Measurements from ENCODE around the gene CARHSP1. TPM values are rescaled to one million over a fixed set of nuclear protein-coding genes. Genes with fewer than 3 reads are reported as not detected.
"Not testable (repeated sequence)": the region's sequence is repeated elsewhere in the genome, so short reads cannot be mapped to it uniquely, and the experiment has no call there.

CARHSP1 gene
- total RNA-seq, result 10 to 100 TPM; 53.4 to 69.0 TPM
- 100 to 1,000 TPM in 1 of 2 donors, 10 to 100 TPM in 1; 66.8 to 122 TPM for polyA plus RNA-seq
- long read RNA-seq, donor 1, transcript CARHSP1-201 (4 exons, 746 nt), result major isoform, 21 of 105 reads
- long read RNA-seq, donor 1, partial matches to known transcripts, result 2 of 105 reads
- long read RNA-seq, donor 1, other reads (novel, unspliced or antisense), result 78 of 105 reads
- long read RNA-seq, donor 2, transcript CARHSP1-201 (4 exons, 746 nt), result major isoform, 13 of 54 reads
- long read RNA-seq, donor 2, partial matches to known transcripts, result 4 of 54 reads
- long read RNA-seq, donor 2, other reads (novel, unspliced or antisense), result 35 of 54 reads

- WGBS, 2 donors, result 1 to 2% methylated on average over 46 to 83 of the region's 83 CpGs
- ATAC-seq (ENCODE audit: low FRiP score), result peak; percentile 94
- DNase-seq, result peak; percentile 92 to 95
- Histone ChIP-seq H3K9me3 (ENCODE audit: control insufficient read depth, low read length) (no peaks in the 10 kb centered on the region), H3K27me3 (ENCODE audit: control insufficient read depth in 1 of 2, insufficient read depth in 2 of 2, low read length in 1 of 2) (no peaks in the 10 kb centered on the region), H3K36me3 (ENCODE audit: control insufficient read depth in 1 of 2, insufficient read depth in 2 of 2, low read length in 1 of 2) (no peaks in the 10 kb centered on the region), H3K4me3 (ENCODE audit: low read length in 2 of 2) (peak within 1 kb of the TSS; percentile 59 to 82), H3K4me1 (ENCODE audit: control insufficient read depth in 1 of 2, insufficient read depth in 2 of 2, low read length in 2 of 2) (no peaks in the 10 kb centered on the region), H3K27ac (ENCODE audit: low read depth in 1 of 2, low read length in 2 of 2) (peak within 1 kb of the TSS in 1 of 2 donors; percentile 13)
- intact Hi-C loops (cut with DNase I), result loop anchor here (2.0 to 5.0 kb wide), 2 partner anchors 71 to 72 kb away; partner anchors contain the start of genes PMM2 (in 2 of the 2) and TMEM186 (in 2 of the 2)
Measured at GRCh38 chr16:8868416-8869211, at the start of gene CARHSP1. CARHSP1 (minus strand) TSS chr16:8869006; CDS start chr16:8859328, 9,678 bp downstream.

DNA sequence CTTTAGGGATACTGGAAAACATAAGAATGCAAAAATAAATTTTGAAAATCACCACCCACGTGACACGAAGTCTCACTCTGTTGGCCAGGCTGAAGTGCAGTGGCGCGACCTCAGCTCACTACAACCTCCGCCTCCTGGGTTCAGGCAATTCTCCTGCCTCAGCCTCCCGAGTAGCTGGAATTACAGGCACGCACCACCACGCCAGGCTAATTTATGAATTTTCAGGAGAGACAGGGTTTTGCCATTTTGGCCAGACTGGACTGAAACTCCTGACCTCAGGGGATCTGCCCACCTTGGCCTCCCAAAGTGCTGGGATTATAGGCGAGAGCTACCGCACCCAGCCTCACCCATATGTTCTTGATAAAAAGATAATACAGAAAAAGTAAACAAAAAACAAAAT is 48.5 kb upstream of the CARHSP1 start:
- ATAC-seq (ENCODE audit: low FRiP score); H3K27me3 ChIP-seq (ENCODE audit: control insufficient read depth in 1 of 2, insufficient read depth in 2 of 2, low read length in 1 of 2); H3K4me1 ChIP-seq (ENCODE audit: control insufficient read depth in 1 of 2, insufficient read depth in 2 of 2, low read length in 2 of 2); H3K9me3 ChIP-seq (ENCODE audit: control insufficient read depth, low read length); H3K4me3 ChIP-seq (ENCODE audit: low read length in 2 of 2); intact Hi-C loops (cut with DNase I); DNase-seq; H3K27ac ChIP-seq (ENCODE audit: low read depth in 1 of 2, low read length in 2 of 2): not testable (repeated sequence)
- WGBS, 2 donors, result 92 to 97% methylated on average over 10 of the region's 10 CpGs
- peaks cover 3 to 15% of the 10 kb centered on the region in 2 donors for H3K36me3 ChIP-seq (ENCODE audit: control insufficient read depth in 1 of 2, insufficient read depth in 2 of 2, low read length in 1 of 2)

- no peak for ATAC-seq (ENCODE audit: low FRiP score)
- intact Hi-C loops (cut with DNase I), result no loop called here
- DNase-seq, result no peak
- H3K4me3 ChIP-seq (ENCODE audit: low read length in 2 of 2), result no peak overlapping the region
- H3K9me3 ChIP-seq (ENCODE audit: control insufficient read depth, low read length), result no peaks in the 10 kb centered on the region
- H3K4me1 ChIP-seq (ENCODE audit: control insufficient read depth in 1 of 2, insufficient read depth in 2 of 2, low read length in 2 of 2), result no peaks in the 10 kb centered on the region
- H3K27ac ChIP-seq (ENCODE audit: low read depth in 1 of 2, low read length in 2 of 2), result no peak overlapping the region
- no peaks in the 10 kb centered on the region for H3K27me3 ChIP-seq (ENCODE audit: control insufficient read depth in 1 of 2, insufficient read depth in 2 of 2, low read length in 1 of 2)
- peaks cover 3 to 15% of the 10 kb centered on the region in 2 donors for H3K36me3 ChIP-seq (ENCODE audit: control insufficient read depth in 1 of 2, insufficient read depth in 2 of 2, low read length in 1 of 2)
- WGBS, 2 donors, result 73 to 82% methylated on average over 5 of the region's 5 CpGs
Measured at GRCh38 chr16:8916541-8917225, 47.9 kb upstream of the CARHSP1 start.

- no peaks in the 10 kb centered on the region for H3K4me1 ChIP-seq (ENCODE audit: control insufficient read depth in 1 of 2, insufficient read depth in 2 of 2, low read length in 2 of 2)
- no peak overlapping the region for H3K4me3 ChIP-seq (ENCODE audit: low read length in 2 of 2)
- H3K9me3 ChIP-seq (ENCODE audit: control insufficient read depth, low read length), result no peaks in the 10 kb centered on the region
- DNase-seq (no peak), ATAC-seq (ENCODE audit: low FRiP score) (no peak)
- no peaks in the 10 kb centered on the region for H3K27me3 ChIP-seq (ENCODE audit: control insufficient read depth in 1 of 2, insufficient read depth in 2 of 2, low read length in 1 of 2)
- peaks cover 3 to 17% of the 10 kb centered on the region in 2 donors for H3K36me3 ChIP-seq (ENCODE audit: control insufficient read depth in 1 of 2, insufficient read depth in 2 of 2, low read length in 1 of 2)
- intact Hi-C loops (cut with DNase I), result no loop called here
- H3K27ac ChIP-seq (ENCODE audit: low read depth in 1 of 2, low read length in 2 of 2), result no peak overlapping the region
- WGBS, 2 donors, result 85% methylated on average over 7 of the region's 7 CpGs
Measured at GRCh38 chr16:8915722-8916301, 47.0 kb upstream of the CARHSP1 start.

GRCh38 chr16:8914098-8914497 is 45.3 kb upstream of the CARHSP1 start:
- H3K36me3 ChIP-seq (ENCODE audit: control insufficient read depth in 1 of 2, insufficient read depth in 2 of 2, low read length in 1 of 2), result peaks cover 2 to 13% of the 10 kb centered on the region in 2 donors
- no peak overlapping the region for H3K27ac ChIP-seq (ENCODE audit: low read depth in 1 of 2, low read length in 2 of 2)
- no peak overlapping the region for H3K4me3 ChIP-seq (ENCODE audit: low read length in 2 of 2)
- no peaks in the 10 kb centered on the region for H3K4me1 ChIP-seq (ENCODE audit: control insufficient read depth in 1 of 2, insufficient read depth in 2 of 2, low read length in 2 of 2)
- H3K27me3 ChIP-seq (ENCODE audit: control insufficient read depth in 1 of 2, insufficient read depth in 2 of 2, low read length in 1 of 2), result no peaks in the 10 kb centered on the region
- intact Hi-C loops (cut with DNase I), result no loop called here
- no peaks in the 10 kb centered on the region for H3K9me3 ChIP-seq (ENCODE audit: control insufficient read depth, low read length)
- no peak for ATAC-seq (ENCODE audit: low FRiP score)
- DNase-seq, result no peak
- 96 to 97% methylated on average over 3 of the region's 3 CpGs for WGBS, 2 donors

GRCh38 chr16:8912793-8913192 is 44.0 kb upstream of the CARHSP1 start:
- Histone ChIP-seq H3K27ac (ENCODE audit: low read depth in 1 of 2, low read length in 2 of 2) (no peak overlapping the region), H3K4me3 (ENCODE audit: low read length in 2 of 2) (no peak overlapping the region), H3K9me3 (ENCODE audit: control insufficient read depth, low read length) (no peaks in the 10 kb centered on the region), H3K4me1 (ENCODE audit: control insufficient read depth in 1 of 2, insufficient read depth in 2 of 2, low read length in 2 of 2) (no peaks in the 10 kb centered on the region), H3K36me3 (ENCODE audit: control insufficient read depth in 1 of 2, insufficient read depth in 2 of 2, low read length in 1 of 2) (peaks cover 2 to 8% of the 10 kb centered on the region in 2 donors), H3K27me3 (ENCODE audit: control insufficient read depth in 1 of 2, insufficient read depth in 2 of 2, low read length in 1 of 2) (no peaks in the 10 kb centered on the region)
- ATAC-seq (ENCODE audit: low FRiP score) (no peak), DNase-seq (no peak)
- intact Hi-C loops (cut with DNase I), result no loop called here
- 89 to 91% methylated on average over 4 of the region's 4 CpGs for WGBS, 2 donors

GRCh38 chr16:8910811-8911210 is 42.0 kb upstream of the CARHSP1 start:
- Histone ChIP-seq H3K36me3 (ENCODE audit: control insufficient read depth in 1 of 2, insufficient read depth in 2 of 2, low read length in 1 of 2) (peaks cover 2 to 9% of the 10 kb centered on the region in 2 donors), H3K4me1 (ENCODE audit: control insufficient read depth in 1 of 2, insufficient read depth in 2 of 2, low read length in 2 of 2) (no peaks in the 10 kb centered on the region), H3K27me3 (ENCODE audit: control insufficient read depth in 1 of 2, insufficient read depth in 2 of 2, low read length in 1 of 2) (no peaks in the 10 kb centered on the region), H3K27ac (ENCODE audit: low read depth in 1 of 2, low read length in 2 of 2) (no peak overlapping the region), H3K4me3 (ENCODE audit: low read length in 2 of 2) (no peak overlapping the region), H3K9me3 (ENCODE audit: control insufficient read depth, low read length) (no peaks in the 10 kb centered on the region)
- DNase-seq, result no peak
- no peak for ATAC-seq (ENCODE audit: low FRiP score)
- intact Hi-C loops (cut with DNase I), result no loop called here
- 90 to 94% methylated on average over 1 of the region's 1 CpG for WGBS, 2 donors

GRCh38 chr16:8908810-8909468 is 40.1 kb upstream of the CARHSP1 start:
- H3K27me3 ChIP-seq (ENCODE audit: control insufficient read depth in 1 of 2, insufficient read depth in 2 of 2, low read length in 1 of 2), result no peaks in the 10 kb centered on the region
- H3K4me3 ChIP-seq (ENCODE audit: low read length in 2 of 2), result no peak overlapping the region
- peaks cover 2 to 8% of the 10 kb centered on the region in 2 donors for H3K36me3 ChIP-seq (ENCODE audit: control insufficient read depth in 1 of 2, insufficient read depth in 2 of 2, low read length in 1 of 2)
- WGBS, 2 donors, result 84 to 85% methylated on average over 8 of the region's 8 CpGs
- DNase-seq (no peak), ATAC-seq (ENCODE audit: low FRiP score) (no peak)
- H3K27ac ChIP-seq (ENCODE audit: low read depth in 1 of 2, low read length in 2 of 2), result no peak overlapping the region
- no peaks in the 10 kb centered on the region for H3K4me1 ChIP-seq (ENCODE audit: control insufficient read depth in 1 of 2, insufficient read depth in 2 of 2, low read length in 2 of 2)
- H3K9me3 ChIP-seq (ENCODE audit: control insufficient read depth, low read length), result no peaks in the 10 kb centered on the region
- intact Hi-C loops (cut with DNase I), result no loop called here
